HUDEP-2 (cell line): ENCODE results near the gene CASD1.

Source experiments
- DNase-seq, 76 experiments: peaks; one replicate each; lab custom pipeline; 2025; ENCODE audit not compliant: unreplicated experiment in 76 of 76; lab: John Stamatoyannopoulos, UW

CASD1 gene

GRCh38 chr7:94512735-94513564 lies 3.3 kb downstream of the CASD1 start:
- DNase-seq, result no peak

GRCh38 chr7:94513565-94513860 lies 3.9 kb downstream of the CASD1 start:
- no peak for DNase-seq

GRCh38 chr7:94514140-94514889 lies 4.7 kb downstream of the CASD1 start:
- no peak for DNase-seq

GRCh38 chr7:94514917-94515316 lies 5.3 kb downstream of the CASD1 start:
- DNase-seq, result no peak

- no peak for DNase-seq
Observed at GRCh38 chr7:94525923-94526322, 16.3 kb downstream of the CASD1 start.

- DNase-seq, result no peak
Observed at GRCh38 chr7:94529516-94529915, 19.9 kb downstream of the CASD1 start.

GRCh38 chr7:94530109-94530508 lies 20.5 kb downstream of the CASD1 start:
- DNase-seq, result no peak

GRCh38 chr7:94532676-94533075 lies 23.1 kb downstream of the CASD1 start:
- DNase-seq, result no peak

GRCh38 chr7:94540428-94540827 lies 30.8 kb downstream of the CASD1 start:
- DNase-seq, result no peak

- DNase-seq, result no peak
Observed at GRCh38 chr7:94547126-94547525, 37.5 kb downstream of the CASD1 start.

- no peak for DNase-seq
Observed at GRCh38 chr7:94556028-94556427, 46.4 kb downstream of the CASD1 start.

GRCh38 chr7:94557215-94557614 lies 47.6 kb downstream of the CASD1 start:
- DNase-seq, result no peak

- no peak for DNase-seq
Observed at GRCh38 chr7:94559972-94560371, 50.4 kb downstream of the CASD1 start.

- DNase-seq, result no peak
Observed at GRCh38 chr7:94561841-94562514, 52.4 kb downstream of the CASD1 start.

- DNase-seq, result no peak
Observed at GRCh38 chr7:94562525-94562924, 52.9 kb downstream of the CASD1 start.

- no peak for DNase-seq
Observed at GRCh38 chr7:94565247-94565894, 55.8 kb downstream of the CASD1 start.

GRCh38 chr7:94567396-94567795 lies 57.8 kb downstream of the CASD1 start:
- no peak for DNase-seq

- no peak for DNase-seq
Observed at GRCh38 chr7:94571816-94572215, 62.2 kb downstream of the CASD1 start.

GRCh38 chr7:94575646-94576045 lies 66.0 kb downstream of the CASD1 start:
- no peak for DNase-seq

- no peak for DNase-seq
Observed at GRCh38 chr7:94576316-94576715, 66.7 kb downstream of the CASD1 start.

- DNase-seq, result no peak
Observed at GRCh38 chr7:94577357-94577756, 67.7 kb downstream of the CASD1 start.
